ENCODE results near the gene PTPRD.

GRCh38 chr9:8628791-8629190 lies 1984.0 kb downstream of the PTPRD start:
- TF ChIP-seq CTCF (conservative IDR thresholded peaks at IDR 0.05 in 1 of 2, IDR thresholded peaks at IDR 0.05 in 1 of 2; ENCODE audit: extremely low read depth in 1 of 2, insufficient read depth in 1 of 2, low read depth in 1 of 2, low read length in 2 of 2): no peak
- TF ChIP-seq EZH2 (IDR thresholded peaks at IDR 0.05; ENCODE audit: borderline replicate concordance, low read length): no peak
